AG04450 (cell line): ENCODE results near the gene SCN10A. TPM values are rescaled to one million over a fixed set of nuclear protein-coding genes. Genes with fewer than 3 reads are reported as not detected.

ENCODE experiments used
- CTCF ChIA-PET: fragments of 300-600, 350-600 bp; formaldehyde crosslinking; extraction: SDS; loops from one replicate; lab custom pipeline; 2022; ENCODE audit warnings: antibody characterized with exemption, inconsistent platforms; lab: Charles Lee
- POLR2A ChIA-PET: fragments of 350-600 bp; formaldehyde crosslinking; extraction: SDS; loops from one replicate; lab custom pipeline; 2021; ENCODE audit warnings: antibody characterized with exemption, inconsistent platforms; lab: Yijun Ruan, JAX
- DNase-seq: peaks from one replicate; pipeline ENCODE4 v3.0.0-alpha.2; 2011; ENCODE audit warnings: low read depth, low spot score
- H3K27ac ChIP-seq: one replicate; pipeline ENCODE4 v1.5.1; 2012; ENCODE audit warnings: low read depth, low read length, control low read depth
- H3K27me3 ChIP-seq: one replicate; pipeline ENCODE4 v1.6.0; 2012; ENCODE audit warnings: low read length; ENCODE audit not compliant: control insufficient read depth, insufficient read depth
- H3K4me3 ChIP-seq: 2 replicates; pipeline ENCODE4 v1.5.1; 2011; ENCODE audit warnings: mild to moderate bottlenecking, low read depth, low read length, control low read depth
- H3K9me3 ChIP-seq: 2 replicates; pipeline ENCODE4 v1.5.1; 2012; ENCODE audit warnings: low read length; ENCODE audit not compliant: control insufficient read depth, insufficient read depth
- CTCF ChIP-seq: IDR thresholded peaks from 2 replicates; pipeline ENCODE4 v1.5.1; 2011; ENCODE audit warnings: low read depth, low read length, control low read depth, inconsistent platforms
- polyA plus RNA-seq: library from polyadenylated mRNA; depleted of rRNA; stranded (reverse); fragments of >200 nt; gene quantifications from 2 replicates; pipeline ENCODE4 v1.2.3, GENCODE V29; 2011

SCN10A gene
- polyA plus RNA-seq, 1 experiment, result not detected

- POLR2A ChIA-PET, result no interaction called here
- CTCF ChIA-PET, result no interaction called here
- Histone ChIP-seq H3K4me3 (no peak overlapping the region), H3K27me3 (peaks cover 6% of the 10 kb centered on the region), H3K27ac (no peak overlapping the region), H3K9me3 (no peaks in the 10 kb centered on the region)
- DNase-seq, result no peak
- TF ChIP-seq CTCF, result no peak
These were observed 69.4 kb downstream of the SCN10A start for GRCh38 chr3:38746641-38747040.

- Histone ChIP-seq H3K4me3 (no peak overlapping the region), H3K9me3 (no peaks in the 10 kb centered on the region), H3K27me3 (peaks cover 6% of the 10 kb centered on the region), H3K27ac (no peak overlapping the region)
- TF ChIP-seq CTCF, result no peak
- DNase-seq, result no peak
- ChIA-PET CTCF (interaction anchor here (0.6 kb wide), 1 partner anchor 221 kb away, joined by 3 read pairs; no protein-coding TSS in a partner anchor), POLR2A (no interaction called here)
These were observed 73.0 kb downstream of the SCN10A start for GRCh38 chr3:38743043-38743442.

DNA sequence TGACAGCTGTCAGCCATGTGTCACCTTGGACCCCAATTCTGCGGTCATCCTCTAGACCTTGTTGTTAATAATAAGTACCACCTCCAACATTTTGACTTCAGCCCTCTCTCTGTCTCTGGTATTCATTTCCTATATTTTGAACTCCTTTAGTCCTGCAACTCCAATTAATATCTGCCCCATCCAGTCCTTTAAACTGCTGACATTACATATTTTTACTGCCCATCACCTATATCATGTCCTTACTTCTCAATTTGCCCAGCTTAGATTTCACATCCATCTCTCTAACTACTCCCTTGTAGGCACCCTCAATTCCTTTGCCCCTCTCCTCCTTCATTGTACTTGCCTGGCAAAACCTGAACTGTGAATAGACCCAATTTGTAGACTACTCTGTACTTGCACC, 73.5 kb downstream of the SCN10A start:
- ChIA-PET POLR2A (no interaction called here), CTCF (interaction anchor here (0.7 kb wide), 1 partner anchor 258 kb away, joined by 3 read pairs; no protein-coding TSS in a partner anchor)
- H3K9me3 ChIP-seq, result no peaks in the 10 kb centered on the region
- no peak for TF ChIP-seq CTCF
- DNase-seq, result no peak
- H3K27ac ChIP-seq, result no peak overlapping the region
- peaks cover 6% of the 10 kb centered on the region for H3K27me3 ChIP-seq
- no peak overlapping the region for H3K4me3 ChIP-seq

DNA sequence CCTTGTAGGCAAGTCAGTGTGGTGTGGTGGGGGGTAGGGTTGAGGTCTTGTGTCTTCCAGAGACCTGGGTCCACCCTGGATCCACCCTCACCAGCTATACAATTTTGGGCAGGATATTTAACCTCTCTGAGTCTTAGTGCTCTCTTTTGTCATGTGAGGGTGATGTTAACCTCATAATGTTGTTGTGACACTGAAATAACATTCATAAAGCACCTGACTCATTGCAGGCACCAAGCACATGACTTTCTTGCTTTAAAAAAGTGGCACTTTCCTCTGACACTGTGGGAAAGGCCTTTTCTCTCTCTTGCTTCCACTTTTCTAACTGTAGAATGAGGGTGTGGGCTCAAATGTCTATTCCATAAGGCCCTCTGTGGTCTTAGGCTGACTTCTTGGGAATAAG, 75.5 kb downstream of the SCN10A start:
- Histone ChIP-seq H3K27ac (no peak overlapping the region), H3K4me3 (no peak overlapping the region), H3K27me3 (peaks cover 2% of the 10 kb centered on the region), H3K9me3 (no peaks in the 10 kb centered on the region)
- POLR2A ChIA-PET, result no interaction called here
- CTCF ChIA-PET, result interaction anchor here (2.2 kb wide), 1 partner anchor 103 kb away, joined by 15 read pairs; no protein-coding TSS in a partner anchor
- TF ChIP-seq CTCF, result no peak
- no peak for DNase-seq

DNA sequence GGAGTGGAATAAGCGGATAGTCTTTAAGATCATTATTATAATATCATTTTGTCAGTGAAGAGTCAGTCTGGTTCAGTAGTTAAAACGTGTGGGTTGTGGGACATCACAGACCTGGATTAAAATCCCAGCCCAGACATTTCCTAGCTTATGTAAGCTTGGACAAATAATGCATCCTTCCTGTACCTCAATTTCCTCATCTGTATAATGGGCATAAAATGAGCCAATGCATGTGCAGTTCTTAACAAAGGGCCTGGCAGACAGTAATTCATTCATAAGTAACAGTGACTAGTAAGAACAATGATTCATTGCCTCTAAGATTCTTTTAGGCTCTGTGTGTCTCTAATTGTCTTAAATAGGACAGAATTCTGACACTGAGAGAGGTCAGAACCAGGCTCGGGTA, 76.1 kb downstream of the SCN10A start:
- ChIA-PET POLR2A (no interaction called here), CTCF (interaction anchor here (0.8 to 2.4 kb wide), 10 partner anchors 8 to 260 kb away, joined by 3 to 15 read pairs (median 7); no protein-coding TSS in a partner anchor)
- no peak overlapping the region for H3K27ac ChIP-seq
- no peak for TF ChIP-seq CTCF
- no peaks in the 10 kb centered on the region for H3K9me3 ChIP-seq
- H3K27me3 ChIP-seq, result peaks cover 2% of the 10 kb centered on the region
- no peak for DNase-seq
- H3K4me3 ChIP-seq, result no peak overlapping the region
